Peyer's patch (tissue), 4 donors: Measurements from ENCODE around the gene D2HGDH. TPM values are rescaled to one million over a fixed set of nuclear protein-coding genes. Genes with fewer than 3 reads are reported as not detected.
A peak's percentile ranks its signal among the peaks of the same experiment; 100 is the strongest.

Experiments
- DNase-seq, 3 donors: peaks; one replicate each; pipeline ENCODE4 v3.0.0-alpha.2; 2017 to 2019
- H3K27ac ChIP-seq, 4 donors: fragments of 200-600 bp; sonication (generic); one replicate each; pipeline ENCODE4 v1.5.1; 2016 to 2019
- H3K27me3 ChIP-seq, 2 donors: fragments of 200-600 bp; sonication (generic); one replicate each; pipeline ENCODE4 v1.5.1; 2019
- H3K36me3 ChIP-seq, 3 donors: fragments of 200-600 bp; sonication (generic); one replicate each; pipeline ENCODE4 v1.5.1; 2016 to 2019
- H3K4me1 ChIP-seq, 4 donors: fragments of 200-600 bp; sonication (generic); one replicate each; pipeline ENCODE4 v1.5.1; 2016 to 2019
- H3K4me3 ChIP-seq, 4 donors: fragments of 200-600 bp; sonication (generic); 1 replicate in 3 of 4; 2 replicates in 1 of 4; pipeline ENCODE4 v1.5.1; 2016 to 2019; ENCODE audit warnings: mild to moderate bottlenecking in 1 of 4
- H3K9me3 ChIP-seq, 4 donors: fragments of 200-600 bp; sonication (generic); one replicate each; pipeline ENCODE4 v1.5.1; 2016 to 2019; ENCODE audit warnings: mild to moderate bottlenecking in 1 of 4
- POLR2A ChIP-seq, 2 donors: fragments of 450-650 bp; IDR thresholded peaks; one replicate each; pipeline ENCODE4 v1.5.1; 2017; ENCODE audit warnings: antibody characterized with exemption in 2 of 2, mild to moderate bottlenecking in 2 of 2, moderate library complexity in 2 of 2
- total RNA-seq, 4 donors: library from RNA; depleted of rRNA; stranded (reverse); fragments of >200 nt; gene quantifications; one replicate each; pipeline ENCODE4 v1.1.0, GENCODE V29; 2016
- TF ChIP-seq, protein P1 (sequence below), 6 experiments: fragments of 450-650 bp in 4 of 6; fragments of 200-600 bp in 2 of 6; sonication (generic) in 1 of 6; IDR thresholded peaks; one replicate each; pipeline ENCODE4 v1.5.1; 2017 to 2019; ENCODE audit warnings: antibody characterized with exemption in 6 of 6, mild to moderate bottlenecking in 3 of 6, moderate library complexity in 1 of 6

Gene D2HGDH
- total RNA-seq, 4 donors from 2014 or later, result 36.4 to 122 (median 77.7) TPM

DNA sequence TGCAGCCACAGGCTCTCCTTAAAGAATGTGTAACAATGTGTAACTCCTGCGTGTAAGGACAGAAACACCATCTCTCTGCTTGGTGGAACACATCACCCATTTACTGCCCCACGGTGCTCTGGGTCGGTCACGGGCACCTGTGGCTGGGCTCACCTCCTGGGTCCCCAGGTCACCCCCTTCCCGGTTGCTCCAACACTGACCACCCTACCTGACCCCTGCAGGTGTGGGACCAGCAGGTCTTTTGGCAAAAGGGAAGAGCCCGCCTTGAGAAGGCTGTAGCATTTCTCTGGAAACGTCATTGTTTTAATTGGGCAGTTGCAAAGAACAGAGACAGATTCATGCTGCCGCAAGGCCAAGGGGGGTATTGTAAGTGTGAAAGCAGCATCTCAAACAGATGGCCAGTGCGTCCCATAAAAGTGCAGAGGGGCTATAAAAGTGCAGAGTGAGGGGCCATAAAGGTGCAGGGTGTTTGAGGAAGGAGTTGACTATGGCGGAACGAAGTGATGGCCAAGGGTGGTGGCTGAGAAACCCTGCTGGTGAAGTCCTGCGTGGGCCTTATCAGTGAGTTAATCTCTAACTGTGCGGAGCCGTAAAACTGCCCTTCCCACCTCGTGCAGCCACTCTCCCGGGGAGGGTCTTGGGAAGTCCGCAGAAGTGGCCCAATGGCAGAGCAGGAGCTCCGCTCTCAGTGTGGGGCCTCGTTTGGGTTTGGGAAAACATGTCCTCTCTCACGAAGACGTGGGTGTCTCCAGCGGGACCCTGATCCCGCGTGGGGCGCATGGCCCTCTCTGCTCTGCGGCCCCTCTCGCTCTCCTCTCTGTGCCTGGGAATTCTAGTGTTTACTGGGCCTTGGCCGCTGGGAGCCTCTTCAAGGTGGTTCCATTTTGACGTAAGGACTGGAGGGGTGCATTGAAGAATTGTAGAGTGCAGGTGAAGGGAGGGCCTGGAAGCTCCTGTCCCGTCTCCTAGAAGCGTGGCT is 60.9 kb downstream of the D2HGDH start:
- Histone ChIP-seq H3K27ac (no peak overlapping the region), H3K27me3 (no peaks in the 10 kb centered on the region), H3K4me1 (no peaks in the 10 kb centered on the region), H3K4me3 (no peak overlapping the region), H3K36me3 (no peaks in the 10 kb centered on the region), H3K9me3 (no peaks in the 10 kb centered on the region)
- peak in 2 of 3 donors; percentile 46 to 53 for DNase-seq
- no peak for TF ChIP-seq POLR2A (IDR thresholded peaks at IDR 0.05)
- TF ChIP-seq, protein P1, sequence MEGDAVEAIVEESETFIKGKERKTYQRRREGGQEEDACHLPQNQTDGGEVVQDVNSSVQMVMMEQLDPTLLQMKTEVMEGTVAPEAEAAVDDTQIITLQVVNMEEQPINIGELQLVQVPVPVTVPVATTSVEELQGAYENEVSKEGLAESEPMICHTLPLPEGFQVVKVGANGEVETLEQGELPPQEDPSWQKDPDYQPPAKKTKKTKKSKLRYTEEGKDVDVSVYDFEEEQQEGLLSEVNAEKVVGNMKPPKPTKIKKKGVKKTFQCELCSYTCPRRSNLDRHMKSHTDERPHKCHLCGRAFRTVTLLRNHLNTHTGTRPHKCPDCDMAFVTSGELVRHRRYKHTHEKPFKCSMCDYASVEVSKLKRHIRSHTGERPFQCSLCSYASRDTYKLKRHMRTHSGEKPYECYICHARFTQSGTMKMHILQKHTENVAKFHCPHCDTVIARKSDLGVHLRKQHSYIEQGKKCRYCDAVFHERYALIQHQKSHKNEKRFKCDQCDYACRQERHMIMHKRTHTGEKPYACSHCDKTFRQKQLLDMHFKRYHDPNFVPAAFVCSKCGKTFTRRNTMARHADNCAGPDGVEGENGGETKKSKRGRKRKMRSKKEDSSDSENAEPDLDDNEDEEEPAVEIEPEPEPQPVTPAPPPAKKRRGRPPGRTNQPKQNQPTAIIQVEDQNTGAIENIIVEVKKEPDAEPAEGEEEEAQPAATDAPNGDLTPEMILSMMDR (IDR thresholded peaks at IDR 0.05), result no peak

DNA sequence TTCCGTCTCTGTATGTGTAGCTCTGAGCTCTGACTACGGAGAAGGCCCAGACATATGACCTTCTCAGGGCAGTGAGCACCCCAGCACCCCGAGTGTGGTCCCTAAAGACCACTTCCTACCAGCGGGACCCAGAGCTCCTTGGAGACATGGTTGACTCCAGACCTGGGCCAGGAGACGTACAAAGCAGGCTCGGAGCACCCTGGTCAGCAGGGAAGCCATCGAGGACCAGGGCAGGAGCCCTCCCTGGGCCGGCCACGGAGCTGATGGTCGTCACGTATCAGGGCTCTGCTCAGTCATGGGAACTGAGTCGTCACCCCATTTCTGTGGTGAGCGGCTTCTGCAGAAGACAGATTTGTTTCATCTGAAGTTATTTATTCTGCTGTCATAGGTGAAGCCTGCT is 61.8 kb downstream of the D2HGDH start:
- no peak overlapping the region for H3K4me3 ChIP-seq
- no peaks in the 10 kb centered on the region for H3K27me3 ChIP-seq
- no peak for TF ChIP-seq POLR2A (IDR thresholded peaks at IDR 0.05)
- TF ChIP-seq, protein P1 (IDR thresholded peaks at IDR 0.05), result no peak
- no peak overlapping the region for H3K27ac ChIP-seq
- no peaks in the 10 kb centered on the region for H3K9me3 ChIP-seq
- no peaks in the 10 kb centered on the region for H3K36me3 ChIP-seq
- DNase-seq, result no peak
- H3K4me1 ChIP-seq, result no peaks in the 10 kb centered on the region

GRCh38 chr2:241796610-241797138 is 62.2 kb downstream of the D2HGDH start:
- DNase-seq, result peak in 2 of 3 donors; percentile 7 to 41
- no peak overlapping the region for H3K4me3 ChIP-seq
- no peaks in the 10 kb centered on the region for H3K9me3 ChIP-seq
- no peaks in the 10 kb centered on the region for H3K27me3 ChIP-seq
- TF ChIP-seq, protein P1 (IDR thresholded peaks at IDR 0.05), result no peak
- TF ChIP-seq POLR2A (IDR thresholded peaks at IDR 0.05), result no peak
- no peaks in the 10 kb centered on the region for H3K4me1 ChIP-seq
- no peak overlapping the region for H3K27ac ChIP-seq
- H3K36me3 ChIP-seq, result no peaks in the 10 kb centered on the region

- no peaks in the 10 kb centered on the region for H3K27me3 ChIP-seq
- H3K27ac ChIP-seq, result no peak overlapping the region
- H3K4me1 ChIP-seq, result no peaks in the 10 kb centered on the region
- no peaks in the 10 kb centered on the region for H3K9me3 ChIP-seq
- H3K4me3 ChIP-seq, result no peak overlapping the region
- peak in 1 of 3 donors; percentile 39 for DNase-seq
- TF ChIP-seq, protein P1 (IDR thresholded peaks at IDR 0.05), result no peak
- no peak for TF ChIP-seq POLR2A (IDR thresholded peaks at IDR 0.05)
- no peaks in the 10 kb centered on the region for H3K36me3 ChIP-seq
Observed at GRCh38 chr2:241797441-241798080, 63.1 kb downstream of the D2HGDH start.

DNA sequence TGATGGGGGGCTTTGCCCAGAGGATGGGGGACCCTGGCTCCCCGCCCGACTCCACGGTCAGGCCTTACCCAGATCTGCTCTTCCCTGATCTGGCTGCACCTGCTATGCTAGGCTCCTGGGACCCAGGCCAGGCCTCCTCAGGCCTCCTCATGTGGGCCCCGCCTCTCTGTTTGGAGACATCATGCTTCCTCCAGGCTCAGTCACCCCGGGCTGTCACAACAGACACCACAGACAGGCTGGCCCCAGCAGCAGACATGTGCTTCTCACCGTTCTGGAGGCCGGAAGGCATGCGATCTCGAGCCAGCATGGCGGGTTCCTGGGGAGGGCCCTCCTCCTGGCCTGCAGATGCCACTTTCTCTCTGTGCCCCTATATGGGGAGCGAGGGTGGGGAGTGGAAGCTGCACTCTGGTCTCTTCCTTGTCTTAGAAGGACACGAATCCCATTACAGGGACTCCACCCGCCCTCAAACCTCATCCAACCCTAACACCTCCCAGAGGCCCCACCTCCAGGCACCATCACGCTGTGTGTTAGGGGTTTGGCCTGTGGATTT is 63.7 kb downstream of the D2HGDH start:
- Histone ChIP-seq H3K9me3 (no peaks in the 10 kb centered on the region), H3K27ac (no peak overlapping the region), H3K4me1 (peaks cover 0 to 6% (median 0%) of the 10 kb centered on the region in 4 donors), H3K27me3 (no peaks in the 10 kb centered on the region), H3K4me3 (no peak overlapping the region), H3K36me3 (no peaks in the 10 kb centered on the region)
- DNase-seq, result peak in 2 of 3 donors; percentile 45 to 47
- TF ChIP-seq POLR2A (IDR thresholded peaks at IDR 0.05), result no peak
- TF ChIP-seq, protein P1 (IDR thresholded peaks at IDR 0.05), result no peak
